CD4-positive, alpha-beta T cell (primary cell): Measurements from ENCODE around the gene DLK1. TPM values are rescaled to one million over a fixed set of nuclear protein-coding genes. Genes with fewer than 3 reads are reported as not detected.

Experiments used
- ATAC-seq: fragments of 200-7000 bp; cut with Tn5 transposase; one replicate; pipeline ENCODE4 v1.10.0; 2022; ENCODE audit warnings: mild to moderate bottlenecking; ENCODE audit not compliant: poor library complexity
- CTCF ChIA-PET: fragments of 350-600 bp; sonication (Branson Sonifier 250); formaldehyde crosslinking; loops from one replicate; lab custom pipeline; 2021; ENCODE audit warnings: antibody characterized with exemption, inconsistent platforms; lab: Charles Lee
- POLR2A ChIA-PET: fragments of 350-600 bp; sonication (Branson Sonifier 250); formaldehyde crosslinking; loops from one replicate; lab custom pipeline; 2021; ENCODE audit warnings: antibody characterized with exemption, inconsistent platforms; lab: Charles Lee
- DNase-seq, 14 experiments: peaks; one replicate each; pipeline ENCODE4 v3.0.0-alpha.2; 2013 to 2020; ENCODE audit warnings: mixed read lengths in 2 of 14
- H3K27ac ChIP-seq, 2 donors: one replicate each; pipeline versions ENCODE4 v1.5.1 to v1.7.0; 2013; ENCODE audit warnings: low read length in 2 of 2, low read depth in 1 of 2, mild to moderate bottlenecking in 1 of 2
- H3K27me3 ChIP-seq, 2 experiments: 1 replicate in 1 of 2; 2 replicates in 1 of 2; pipeline versions ENCODE4 v1.6.1 to v1.7.0; 2013; ENCODE audit warnings: low read length in 2 of 2, control low read depth in 1 of 2, mild to moderate bottlenecking in 1 of 2, moderate library complexity in 1 of 2; ENCODE audit not compliant: insufficient read depth in 2 of 2, control insufficient read depth in 1 of 2
- H3K36me3 ChIP-seq: one replicate; pipeline ENCODE4 v1.6.1; 2013; ENCODE audit warnings: low read length, control low read depth; ENCODE audit not compliant: insufficient read depth
- H3K4me1 ChIP-seq: one replicate; pipeline ENCODE4 v1.6.1; 2013; ENCODE audit warnings: low read length, control low read depth; ENCODE audit not compliant: insufficient read depth
- H3K4me3 ChIP-seq: one replicate; pipeline ENCODE4 v1.5.1; 2013; ENCODE audit warnings: mild to moderate bottlenecking, low read length, moderate library complexity
- H3K9me3 ChIP-seq, 2 experiments: 1 replicate in 1 of 2; 2 replicates in 1 of 2; pipeline versions ENCODE4 v1.6.1 to v1.7.0; 2013; ENCODE audit warnings: low read length in 2 of 2, mild to moderate bottlenecking in 2 of 2, control low read depth in 1 of 2, moderate library complexity in 1 of 2; ENCODE audit not compliant: control insufficient read depth in 1 of 2, insufficient read depth in 1 of 2
- H3K27ac Mint-ChIP-seq: one replicate; pipeline ENCODE4 v1.8.0; 2020; ENCODE audit warnings: mixed read lengths
- H3K27me3 Mint-ChIP-seq: one replicate; pipeline ENCODE4 v1.8.0; 2021; ENCODE audit warnings: mixed read lengths
- H3K36me3 Mint-ChIP-seq: one replicate; pipeline ENCODE4 v1.8.0; 2021; ENCODE audit warnings: low read depth, mixed read lengths
- H3K4me1 Mint-ChIP-seq: one replicate; pipeline ENCODE4 v1.8.0; 2021; ENCODE audit warnings: low read depth, mixed read lengths
- H3K4me3 Mint-ChIP-seq: one replicate; pipeline ENCODE4 v1.8.0; 2020; ENCODE audit warnings: mild to moderate bottlenecking, mixed read lengths
- H3K9me3 Mint-ChIP-seq: one replicate; pipeline ENCODE4 v1.8.0; 2020; ENCODE audit warnings: mixed read lengths
- intact Hi-C, 2 experiments: fragments of 100-400 bp; cut with DNase I in 1 of 2; cut with micrococcal nuclease in 1 of 2; formaldehyde crosslinking; loops; one replicate each; pipeline versions ENCODE4 v1.15.1 to v1.9.0; 2023 to 2025; cut with DNase I, micrococcal nuclease
- total RNA-seq, 174 experiments: library from RNA in 2 of 174; stranded (reverse) in 2 of 174; gene quantifications; one replicate each; pipeline ENCODE4 v1.2.3 and lab custom pipeline; 2021 to 2026
- TF ChIP-seq, protein P1 (sequence below): fragments of 200-600 bp; IDR thresholded peaks from one replicate; pipeline ENCODE4 v1.8.0; 2022; ENCODE audit warnings: antibody characterized with exemption, mild to moderate bottlenecking

DLK1 gene
- total RNA-seq, 2 experiments from 2014 or later, result not detected

DNA sequence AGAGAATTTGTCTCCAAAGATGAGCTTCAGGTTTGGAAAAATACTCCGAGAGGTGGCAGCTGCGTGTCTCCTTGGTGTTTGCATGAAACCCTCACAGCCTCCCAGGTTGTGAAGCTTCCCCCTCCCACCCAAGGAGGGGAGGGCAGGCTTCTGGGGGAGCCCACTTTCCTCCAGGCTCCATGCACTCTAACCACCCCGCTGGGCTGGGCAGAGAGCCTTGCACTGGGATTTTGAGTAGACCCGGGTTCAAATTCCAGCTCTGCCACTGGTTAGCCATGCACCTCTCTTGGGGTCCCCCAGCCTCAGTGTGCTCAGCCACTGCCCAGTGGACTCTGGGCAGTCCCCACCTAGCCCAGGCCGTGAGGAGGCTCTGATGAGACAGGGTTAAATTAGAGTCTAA lies 4.3 kb upstream of the DLK1 start:
- H3K27ac ChIP-seq, result no peak overlapping the region
- TF ChIP-seq, protein P1, sequence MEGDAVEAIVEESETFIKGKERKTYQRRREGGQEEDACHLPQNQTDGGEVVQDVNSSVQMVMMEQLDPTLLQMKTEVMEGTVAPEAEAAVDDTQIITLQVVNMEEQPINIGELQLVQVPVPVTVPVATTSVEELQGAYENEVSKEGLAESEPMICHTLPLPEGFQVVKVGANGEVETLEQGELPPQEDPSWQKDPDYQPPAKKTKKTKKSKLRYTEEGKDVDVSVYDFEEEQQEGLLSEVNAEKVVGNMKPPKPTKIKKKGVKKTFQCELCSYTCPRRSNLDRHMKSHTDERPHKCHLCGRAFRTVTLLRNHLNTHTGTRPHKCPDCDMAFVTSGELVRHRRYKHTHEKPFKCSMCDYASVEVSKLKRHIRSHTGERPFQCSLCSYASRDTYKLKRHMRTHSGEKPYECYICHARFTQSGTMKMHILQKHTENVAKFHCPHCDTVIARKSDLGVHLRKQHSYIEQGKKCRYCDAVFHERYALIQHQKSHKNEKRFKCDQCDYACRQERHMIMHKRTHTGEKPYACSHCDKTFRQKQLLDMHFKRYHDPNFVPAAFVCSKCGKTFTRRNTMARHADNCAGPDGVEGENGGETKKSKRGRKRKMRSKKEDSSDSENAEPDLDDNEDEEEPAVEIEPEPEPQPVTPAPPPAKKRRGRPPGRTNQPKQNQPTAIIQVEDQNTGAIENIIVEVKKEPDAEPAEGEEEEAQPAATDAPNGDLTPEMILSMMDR, result no peak
- H3K9me3 ChIP-seq, result peaks cover 0 to 11% of the 10 kb centered on the region in 2 experiments
- POLR2A ChIA-PET, result no interaction called here
- H3K4me1 ChIP-seq, result no peaks in the 10 kb centered on the region
- no peak overlapping the region for H3K4me3 Mint-ChIP-seq
- no peaks in the 10 kb centered on the region for H3K9me3 Mint-ChIP-seq
- H3K27me3 Mint-ChIP-seq, result peaks cover 41% of the 10 kb centered on the region
- CTCF ChIA-PET, result no interaction called here
- H3K27ac Mint-ChIP-seq, result no peak overlapping the region
- H3K36me3 ChIP-seq, result no peaks in the 10 kb centered on the region
- intact Hi-C loops, result no loop called here
- no peak for DNase-seq
- no peaks in the 10 kb centered on the region for H3K4me1 Mint-ChIP-seq
- no peaks in the 10 kb centered on the region for H3K36me3 Mint-ChIP-seq
- peaks cover 3 to 17% of the 10 kb centered on the region in 2 experiments for H3K27me3 ChIP-seq
- no peak for ATAC-seq
- H3K4me3 ChIP-seq, result no peak overlapping the region

DNA sequence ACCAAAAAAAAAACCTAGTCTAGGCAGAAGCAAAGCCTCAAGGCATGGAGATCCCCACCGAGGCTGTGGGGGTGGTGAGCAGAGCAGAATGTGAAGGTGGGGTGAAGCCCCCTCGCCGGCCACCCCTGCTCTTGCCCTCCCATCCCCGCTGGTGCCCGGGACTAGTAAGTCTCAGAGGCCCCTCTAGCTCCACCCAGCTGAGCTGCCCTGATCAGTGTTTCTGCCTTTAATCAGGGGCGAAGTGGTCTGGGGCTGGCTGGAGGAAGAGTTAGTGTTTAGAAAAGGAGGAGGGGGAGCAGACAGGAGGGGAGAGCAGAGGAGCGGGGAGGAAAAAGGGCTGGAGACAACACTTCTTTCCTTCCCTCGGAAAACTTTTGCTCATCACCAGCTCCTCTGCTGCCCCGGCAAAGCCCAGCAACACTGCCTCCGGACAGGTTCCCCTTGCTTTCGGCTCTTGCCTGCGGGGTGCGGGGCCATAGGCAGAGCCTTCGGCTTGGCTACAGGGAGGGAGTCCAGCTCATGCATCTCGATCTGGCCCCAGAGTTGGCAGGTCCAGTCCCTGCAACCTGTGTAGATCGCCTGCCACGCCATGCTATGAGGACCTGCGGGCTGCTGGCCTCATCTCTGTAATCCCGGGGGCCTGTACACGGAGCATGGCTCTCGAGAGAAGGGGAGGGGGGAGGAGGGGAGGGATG lies 3.4 kb upstream of the DLK1 start:
- ATAC-seq, result no peak
- TF ChIP-seq, protein P1, result no peak
- Histone ChIP-seq H3K4me3 (no peak overlapping the region), H3K27me3 (peaks cover 3 to 20% of the 10 kb centered on the region in 2 experiments), H3K27ac (no peak overlapping the region), H3K4me1 (no peaks in the 10 kb centered on the region), H3K36me3 (no peaks in the 10 kb centered on the region), H3K9me3 (peaks cover 0 to 11% of the 10 kb centered on the region in 2 experiments)
- POLR2A ChIA-PET, result no interaction called here
- CTCF ChIA-PET, result no interaction called here
- H3K27me3 Mint-ChIP-seq, result peaks cover 46% of the 10 kb centered on the region
- H3K4me1 Mint-ChIP-seq, result no peaks in the 10 kb centered on the region
- no peaks in the 10 kb centered on the region for H3K36me3 Mint-ChIP-seq
- no peak overlapping the region for H3K27ac Mint-ChIP-seq
- H3K4me3 Mint-ChIP-seq, result no peak overlapping the region
- DNase-seq, result no peak
- intact Hi-C loops, result no loop called here
- no peaks in the 10 kb centered on the region for H3K9me3 Mint-ChIP-seq

DNA sequence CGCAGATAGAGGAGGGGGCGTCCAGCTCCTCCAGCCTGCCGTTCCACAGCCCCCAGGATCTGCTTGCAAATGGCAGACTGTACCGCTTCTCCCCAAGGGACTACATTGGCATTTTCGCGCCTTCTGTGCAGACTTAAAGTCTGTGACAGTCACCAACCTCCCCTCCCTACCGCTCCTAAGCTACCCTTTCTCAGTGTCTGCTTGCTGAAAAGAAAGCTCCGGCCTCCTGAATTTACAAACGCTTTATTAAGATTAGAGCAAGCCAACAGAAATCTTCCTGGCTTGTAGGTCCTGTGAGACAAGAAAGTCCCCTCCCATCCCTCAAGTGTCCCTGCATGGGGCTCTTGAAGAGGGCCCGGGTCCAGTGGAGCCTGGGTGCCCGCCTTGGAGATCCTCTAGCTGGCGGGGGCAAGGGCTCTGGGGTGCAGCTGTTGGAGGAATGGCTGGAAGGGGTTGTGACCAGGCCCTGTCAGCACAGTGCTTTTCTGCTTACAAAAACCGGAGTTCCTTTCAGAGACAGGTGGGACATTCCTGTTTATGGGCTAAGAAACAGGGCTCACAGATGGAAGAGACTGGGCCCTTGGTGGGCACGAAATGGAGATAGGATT lies 2.8 kb upstream of the DLK1 start:
- H3K4me1 Mint-ChIP-seq, result no peaks in the 10 kb centered on the region
- ATAC-seq, result no peak
- H3K27me3 Mint-ChIP-seq, result peaks cover 43% of the 10 kb centered on the region
- TF ChIP-seq, protein P1, result no peak
- H3K27ac Mint-ChIP-seq, result no peak overlapping the region
- Histone ChIP-seq H3K9me3 (peaks cover 0 to 11% of the 10 kb centered on the region in 2 experiments), H3K4me1 (no peaks in the 10 kb centered on the region), H3K27me3 (peaks cover 5 to 24% of the 10 kb centered on the region in 2 experiments), H3K27ac (no peak overlapping the region), H3K4me3 (no peak overlapping the region), H3K36me3 (no peaks in the 10 kb centered on the region)
- POLR2A ChIA-PET, result no interaction called here
- no peaks in the 10 kb centered on the region for H3K36me3 Mint-ChIP-seq
- no peak overlapping the region for H3K4me3 Mint-ChIP-seq
- CTCF ChIA-PET, result no interaction called here
- DNase-seq, result no peak
- no peaks in the 10 kb centered on the region for H3K9me3 Mint-ChIP-seq
- intact Hi-C loops, result no loop called here
